WTC11 (cell line): ENCODE results near the gene KLHL11. TPM values are rescaled to one million over a fixed set of nuclear protein-coding genes. Genes with fewer than 3 reads are reported as not detected.
"Not testable (repeated sequence)": the region's sequence is repeated elsewhere in the genome, so short reads cannot be mapped to it uniquely, and the experiment has no call there.

Source experiments
- ATAC-seq: fragments of 200-7000 bp; cut with Tn5 transposase; 2 replicates; pipeline ENCODE4 v1.10.0; 2021; ENCODE audit warnings: mild to moderate bottlenecking, moderate library complexity
- CTCF ChIA-PET: fragments of 300-600 bp; sonication (Branson Sonifier 250); formaldehyde crosslinking; loops from one replicate; lab custom pipeline; 2021; ENCODE audit warnings: antibody characterized with exemption; lab: Charles Lee
- POLR2A ChIA-PET: fragments of 350-600 bp; sonication (Branson Sonifier 250); formaldehyde crosslinking; loops from one replicate; lab custom pipeline; 2021; ENCODE audit warnings: antibody characterized with exemption; lab: Charles Lee
- DNase-seq: peaks from one replicate; pipeline ENCODE4 v3.0.0; 2021; ENCODE audit warnings: low spot score
- H3K27ac Mint-ChIP-seq: 2 replicates; pipeline ENCODE4 v1.8.0; 2021; ENCODE audit warnings: mixed read lengths
- H3K27me3 Mint-ChIP-seq: 2 replicates; pipeline ENCODE4 v1.8.0; 2021; ENCODE audit warnings: low read depth, mild to moderate bottlenecking, moderate library complexity, mixed read lengths
- H3K36me3 Mint-ChIP-seq: 2 replicates; pipeline ENCODE4 v1.8.0; 2021; ENCODE audit warnings: mixed read lengths
- H3K4me1 Mint-ChIP-seq: 2 replicates; pipeline ENCODE4 v1.8.0; 2022; ENCODE audit warnings: mixed read lengths
- H3K4me3 Mint-ChIP-seq: 2 replicates; pipeline ENCODE4 v1.8.0; 2021; ENCODE audit warnings: mild to moderate bottlenecking, moderate library complexity, mixed read lengths
- H3K9me3 Mint-ChIP-seq: 2 replicates; pipeline ENCODE4 v1.8.0; 2021; ENCODE audit warnings: mixed read lengths
- AR ChIP-seq: fragments of 250-450 bp; sonication (Bioruptor Pico); IDR thresholded peaks from 2 replicates; pipeline ENCODE4 v1.9.0; 2021; ENCODE audit warnings: mild to moderate bottlenecking
- CREB1 ChIP-seq: sonication (generic); formaldehyde crosslinking; IDR thresholded peaks from 2 replicates; pipeline ENCODE4 v1.8.0; 2023; ENCODE audit warnings: mild to moderate bottlenecking, missing genetic modification reagents
- GABPB1 ChIP-seq: sonication (generic); formaldehyde crosslinking; IDR thresholded peaks from 2 replicates; pipeline ENCODE4 v1.8.1; 2023; ENCODE audit warnings: mild to moderate bottlenecking, missing genetic modification reagents
- JAZF1 ChIP-seq: fragments of 250-450 bp; sonication (Bioruptor Pico); IDR thresholded peaks from 2 replicates; pipeline ENCODE4 v1.9.0; 2021; ENCODE audit warnings: moderate library complexity, mild to moderate bottlenecking, inconsistent platforms
- total RNA-seq: library from RNA; stranded (reverse); gene quantifications from 3 replicates; pipeline ENCODE4 v1.2.3, GENCODE V29; 2021

KLHL11 gene
- total RNA-seq, 1 experiment from 2014 or later, result 15.0 TPM

- 0 out of 2 replicates have a peak overlapping the region, but pooled peaks have one; percentile 4 for H3K27ac Mint-ChIP-seq
- H3K4me1 Mint-ChIP-seq, result peaks cover 2% of the 10 kb centered on the region; the same call in 1 of the 2 replicates
- H3K36me3 Mint-ChIP-seq, result no peaks in the 10 kb centered on the region
- ChIA-PET POLR2A (no interaction called here), CTCF (no interaction called here)
- H3K27me3 Mint-ChIP-seq, result no peaks in the 10 kb centered on the region
- ATAC-seq (no peak), DNase-seq (no peak)
- no peak overlapping the region for H3K4me3 Mint-ChIP-seq
- TF ChIP-seq AR (CRISPR knock-in tag), result no peak
- no peaks in the 10 kb centered on the region for H3K9me3 Mint-ChIP-seq
These were observed 20.3 kb downstream of the KLHL11 start for GRCh38 chr17:41844971-41845370.

- POLR2A ChIA-PET, H3K27ac Mint-ChIP-seq, ATAC-seq, H3K36me3 Mint-ChIP-seq, H3K4me1 Mint-ChIP-seq, H3K9me3 Mint-ChIP-seq, DNase-seq, H3K4me3 Mint-ChIP-seq: not testable (repeated sequence)
- CTCF ChIA-PET, result interaction anchor here (1.1 kb wide), 1 partner anchor 119 kb away, joined by 3 read pairs; no protein-coding TSS in a partner anchor
- H3K27me3 Mint-ChIP-seq, result peaks cover 14% of the 10 kb centered on the region
These were observed 24.4 kb downstream of the KLHL11 start for GRCh38 chr17:41840781-41841180.

- H3K27ac Mint-ChIP-seq, POLR2A ChIA-PET, H3K4me1 Mint-ChIP-seq, H3K4me3 Mint-ChIP-seq, H3K36me3 Mint-ChIP-seq, H3K9me3 Mint-ChIP-seq, DNase-seq, ATAC-seq: not testable (repeated sequence)
- peaks cover 14% of the 10 kb centered on the region for H3K27me3 Mint-ChIP-seq
- CTCF ChIA-PET, result interaction anchor here (1.4 kb wide), 1 partner anchor 102 kb away, joined by 4 read pairs; no protein-coding TSS in a partner anchor
These were observed 25.8 kb downstream of the KLHL11 start for GRCh38 chr17:41839448-41839847.

- H3K4me3 Mint-ChIP-seq, result peak within 1 kb of the TSS; percentile 77
- CTCF ChIA-PET, result interaction anchor here (0.6 to 1.4 kb wide), 6 partner anchors 26 to 357 kb away, joined by 3 to 7 read pairs (median 3); partner anchors contain the start of genes JUP, ODAD4 and P3H4
These were observed 27.3 kb downstream of the KLHL11 start, which contains the start of gene KLHL10 for GRCh38 chr17:41837761-41838538. Gene KLHL10 (plus strand): TSS chr17:41837825. CDS start chr17:41837933, 108 bp downstream.

GRCh38 chr17:41836550-41837196 is 28.6 kb downstream of the KLHL11 start:
- TF ChIP-seq GABPB1 (peak; percentile 33; the same call in 1 of the 2 replicates), CREB1 (no peak)

More at GRCh38 chr17:41837761-41838538, 27.3 kb downstream of the KLHL11 start, which contains the start of gene KLHL10:
- POLR2A ChIA-PET, result interaction anchor here (0.5 to 1.7 kb wide), 3 partner anchors 14 to 1154 kb away, joined by 3 to 4 read pairs (median 4); partner anchors contain the start of gene P3H4
- Mint-ChIP-seq H3K27ac (no peak within 1 kb of the TSS), H3K36me3 (peaks cover 8% of the 10 kb centered on the region), H3K9me3 (no peaks in the 10 kb centered on the region), H3K27me3 (peaks cover 14% of the 10 kb centered on the region), H3K4me1 (peaks cover 9% of the 10 kb centered on the region)
- ATAC-seq, result no peak
- TF ChIP-seq GABPB1, result peak; percentile 50; the same call in 1 of the 2 replicates
- TF ChIP-seq JAZF1 (CRISPR knock-in tag), result no peak
- no peak for DNase-seq

More at GRCh38 chr17:41836550-41837196, 28.6 kb downstream of the KLHL11 start:
- Mint-ChIP-seq H3K9me3 (no peaks in the 10 kb centered on the region), H3K36me3 (peaks cover 18% of the 10 kb centered on the region), H3K4me3 (peak overlapping the region; percentile 77), H3K4me1 (peaks cover 9% of the 10 kb centered on the region), H3K27me3 (peaks cover 14% of the 10 kb centered on the region), H3K27ac (no peak overlapping the region)
- ChIA-PET POLR2A (interaction anchor here (0.7 to 1.7 kb wide), 2 partner anchors 15 to 25 kb away, joined by 3 to 4 read pairs; partner anchors contain the start of gene P3H4), CTCF (interaction anchor here (1.9 kb wide), 1 partner anchor 99 kb away, joined by 6 read pairs; no protein-coding TSS in a partner anchor)
- DNase-seq, result no peak
- no peak for ATAC-seq
